GM19351 (cell line): ENCODE results near the gene TMED6.
A peak's percentile ranks its signal among the peaks of the same experiment; 100 is the strongest.

ENCODE experiments used
- ATAC-seq: cut with Tn5 transposase; IDR thresholded peaks from one replicate; pipeline ENCODE4 v1.9.1; 2021; ENCODE audit warnings: mild to moderate bottlenecking, moderate library complexity; ENCODE audit not compliant: unreplicated experiment

The TMED6 gene

GRCh38 chr16:69324585-69325253 is 26.9 kb downstream of the TMED6 start:
- ATAC-seq: no peak

DNA sequence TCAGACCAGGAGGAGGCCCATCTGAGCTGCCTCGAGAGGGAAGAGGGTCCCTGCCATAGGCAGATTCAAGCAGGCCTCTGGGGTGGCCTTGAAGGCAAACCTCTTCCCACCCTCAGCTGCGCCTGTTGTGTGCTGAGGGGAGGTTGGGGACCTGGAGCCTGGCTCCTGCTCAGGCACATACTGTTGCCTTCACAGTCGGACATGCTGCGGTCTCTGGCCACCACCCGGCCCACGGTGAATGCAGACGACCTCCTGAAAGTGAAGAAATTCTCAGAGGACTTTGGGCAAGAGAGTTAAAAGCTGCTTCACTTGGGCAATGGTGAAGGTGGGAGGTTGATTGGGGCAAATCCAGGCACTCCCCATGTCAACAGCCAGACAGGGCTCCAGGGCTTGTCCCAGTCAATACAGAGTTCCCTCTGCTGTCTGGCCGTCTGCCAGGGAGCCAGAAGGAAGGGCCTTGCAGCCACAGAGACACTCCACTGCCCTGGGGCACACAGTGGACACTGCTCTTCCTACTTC is 27.5 kb downstream of the TMED6 start:
- ATAC-seq: no peak

DNA sequence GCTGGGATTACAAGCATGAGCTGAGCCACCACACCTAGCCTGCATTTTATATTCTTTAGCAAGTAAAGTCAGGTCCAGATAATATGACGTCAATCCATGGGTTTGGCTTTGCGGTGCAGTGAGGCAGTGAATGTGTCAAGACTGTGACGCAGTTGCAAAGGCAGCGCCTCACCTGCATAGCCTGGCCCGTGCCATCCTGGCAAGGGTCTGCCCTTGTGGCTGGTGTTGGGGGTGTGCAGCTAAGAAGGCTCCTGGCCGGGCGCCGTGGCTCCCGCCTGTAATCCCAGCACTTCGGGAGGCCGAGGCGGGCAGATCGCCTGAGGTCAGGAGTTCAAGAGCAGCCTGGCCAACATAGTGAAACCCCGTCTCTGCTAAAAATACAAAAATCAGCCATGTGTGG is 28.2 kb downstream of the TMED6 start:
- no peak for ATAC-seq

GRCh38 chr16:69322343-69322742 is 29.2 kb downstream of the TMED6 start:
- ATAC-seq: no peak

DNA sequence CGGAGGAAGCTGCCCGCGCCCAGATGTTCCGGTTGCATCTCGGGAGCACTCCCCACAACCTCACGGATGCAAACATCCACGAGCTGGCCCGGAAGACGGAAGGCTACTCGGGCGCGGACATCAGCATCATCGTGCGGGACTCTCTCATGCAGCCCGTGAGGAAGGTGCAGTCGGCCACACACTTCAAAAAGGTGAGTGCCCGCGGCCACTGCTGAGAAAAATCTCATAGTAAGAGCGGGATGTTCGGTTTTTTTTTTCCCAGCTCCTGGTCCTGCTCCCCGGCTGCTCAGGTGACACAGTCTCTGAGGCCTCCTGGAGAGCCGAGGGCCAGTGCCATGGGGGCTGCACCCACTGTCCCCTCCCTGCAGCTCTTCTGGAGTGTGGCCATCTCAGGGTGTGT is 30.5 kb downstream of the TMED6 start:
- no peak for ATAC-seq

DNA sequence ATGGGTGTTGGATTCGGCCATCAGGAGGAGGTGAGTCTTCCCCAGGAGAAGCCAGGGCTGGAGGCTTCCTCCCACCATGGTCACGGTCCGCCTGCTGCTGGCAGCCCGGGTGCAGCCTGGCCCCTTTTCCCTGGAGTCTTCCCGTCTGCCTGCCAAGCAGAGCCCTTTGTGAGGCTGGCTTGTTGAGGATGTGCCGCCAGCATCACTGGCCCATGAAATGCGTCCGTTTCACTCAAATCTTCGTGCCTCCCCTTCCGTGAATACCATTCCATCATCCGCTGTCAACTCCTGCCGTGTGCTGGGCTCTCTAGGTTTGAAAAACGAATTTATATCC is 30.9 kb downstream of the TMED6 start:
- no peak for ATAC-seq

- ATAC-seq: no peak
Observed at GRCh38 chr16:69319826-69320739, 31.5 kb downstream of the TMED6 start.

DNA sequence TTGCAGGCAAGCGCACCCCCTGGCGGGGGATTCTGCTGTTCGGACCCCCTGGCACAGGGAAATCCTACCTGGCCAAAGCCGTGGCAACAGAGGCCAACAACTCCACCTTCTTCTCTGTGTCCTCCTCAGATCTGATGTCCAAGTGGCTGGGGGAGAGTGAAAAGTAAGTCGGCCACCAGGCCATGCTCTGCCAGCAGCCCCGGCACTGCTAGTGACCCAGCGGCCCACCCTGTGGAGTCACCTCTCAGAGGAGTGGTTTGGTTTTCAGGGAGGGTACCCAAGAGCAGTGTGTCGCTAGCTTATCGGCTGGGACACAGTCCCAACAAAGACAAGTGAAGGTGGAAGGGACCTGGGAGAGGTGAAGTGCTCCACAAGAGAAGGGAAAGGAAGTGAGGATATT is 32.2 kb downstream of the TMED6 start:
- no peak for ATAC-seq

DNA sequence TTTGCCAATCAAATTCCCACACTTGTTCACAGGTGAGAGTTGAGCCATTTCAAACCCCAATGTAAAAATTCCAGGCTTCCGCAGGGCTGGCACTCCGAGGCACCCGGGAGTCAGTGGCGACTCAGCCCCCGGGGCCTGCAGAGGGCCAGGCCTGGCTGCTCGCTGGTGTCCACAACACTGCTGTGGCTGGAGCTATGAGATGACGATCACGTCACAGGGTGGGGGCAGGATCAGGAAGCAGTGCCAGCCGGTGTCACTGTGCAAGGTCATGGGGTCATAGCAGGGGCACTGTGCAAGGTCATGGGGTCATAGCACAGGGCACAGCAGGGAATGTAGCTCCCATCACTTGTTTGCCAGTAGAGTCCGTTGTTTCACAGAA is 32.7 kb downstream of the TMED6 start:
- no peak for ATAC-seq

DNA sequence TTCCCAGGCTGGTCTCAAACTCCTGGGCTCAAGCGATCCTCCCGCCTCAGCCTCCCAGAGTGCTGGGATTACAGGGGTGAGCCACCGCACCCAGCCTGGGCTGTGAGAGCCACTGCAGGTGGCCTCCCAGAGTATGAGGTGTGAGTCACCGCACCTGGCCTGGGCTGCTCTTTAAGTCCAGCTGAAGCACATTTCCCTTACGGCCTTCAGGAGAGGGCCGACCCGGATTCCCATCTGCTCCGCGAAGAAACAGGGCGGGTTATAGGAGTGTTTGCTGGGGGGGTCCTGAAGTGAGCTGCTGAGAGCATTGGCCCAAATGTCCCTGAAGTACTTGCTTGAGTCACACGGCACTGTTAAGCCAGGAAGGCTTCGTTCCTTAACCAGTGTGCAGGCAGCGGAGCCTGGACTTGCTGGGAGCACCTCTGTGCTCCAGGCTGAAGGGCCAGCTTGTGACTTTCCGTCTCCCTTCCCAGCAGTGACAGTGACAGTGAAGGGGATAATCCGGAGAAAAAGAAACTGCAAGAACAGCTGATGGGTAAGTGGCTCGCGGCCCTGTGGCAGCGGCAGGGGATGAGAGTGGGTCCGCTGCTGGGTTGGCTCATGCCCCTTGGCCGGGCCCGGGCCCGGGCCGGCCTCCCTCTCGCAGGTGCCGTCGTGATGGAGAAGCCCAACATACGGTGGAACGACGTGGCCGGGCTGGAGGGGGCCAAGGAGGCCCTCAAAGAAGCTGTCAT is 33.2 kb downstream of the TMED6 start:
- ATAC-seq: no peak

DNA sequence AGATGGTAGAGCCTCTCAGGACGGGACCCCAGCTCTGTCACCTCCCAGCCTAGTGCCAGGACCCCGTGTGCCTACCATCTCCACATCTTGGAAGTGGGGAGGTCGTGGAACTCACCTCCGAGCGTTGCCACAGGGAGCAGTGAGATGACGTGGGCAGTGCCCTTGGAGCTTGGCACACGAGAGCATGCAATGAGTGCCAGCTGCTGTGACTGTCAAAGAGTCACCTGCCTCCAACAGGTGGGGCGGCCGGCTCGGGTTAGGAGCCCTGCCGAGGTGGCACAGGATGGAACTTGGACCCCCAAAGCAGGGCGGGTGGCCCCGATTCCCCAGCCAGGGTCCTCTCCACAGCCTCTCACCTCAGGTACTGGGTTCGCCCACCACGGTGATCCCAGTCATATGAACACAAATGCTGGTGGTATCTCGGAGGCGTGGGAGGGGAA is 35.0 kb downstream of the TMED6 start:
- no peak for ATAC-seq

- no peak for ATAC-seq
Observed at GRCh38 chr16:69315486-69316311, 35.9 kb downstream of the TMED6 start.

DNA sequence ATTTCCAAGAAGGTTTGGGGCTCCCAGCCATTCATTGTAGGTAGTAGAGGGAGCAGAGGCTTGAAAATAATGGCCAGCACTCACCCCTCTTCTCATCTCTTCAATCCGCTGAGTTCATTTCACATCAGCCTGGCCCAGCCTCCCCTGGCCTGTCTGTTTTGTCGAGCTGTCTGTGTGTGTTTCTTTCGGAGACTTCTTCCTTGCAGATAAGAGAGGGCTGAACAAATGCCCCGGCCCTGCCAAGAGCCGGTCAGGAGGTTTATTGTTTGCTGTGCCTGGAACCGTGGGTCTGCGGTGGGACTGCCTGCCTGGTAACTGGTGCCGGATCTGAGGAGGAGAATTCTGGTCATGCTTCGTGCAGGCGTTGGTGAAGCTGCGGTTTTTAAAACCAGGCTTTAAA is 37.1 kb downstream of the TMED6 start:
- no peak for ATAC-seq

DNA sequence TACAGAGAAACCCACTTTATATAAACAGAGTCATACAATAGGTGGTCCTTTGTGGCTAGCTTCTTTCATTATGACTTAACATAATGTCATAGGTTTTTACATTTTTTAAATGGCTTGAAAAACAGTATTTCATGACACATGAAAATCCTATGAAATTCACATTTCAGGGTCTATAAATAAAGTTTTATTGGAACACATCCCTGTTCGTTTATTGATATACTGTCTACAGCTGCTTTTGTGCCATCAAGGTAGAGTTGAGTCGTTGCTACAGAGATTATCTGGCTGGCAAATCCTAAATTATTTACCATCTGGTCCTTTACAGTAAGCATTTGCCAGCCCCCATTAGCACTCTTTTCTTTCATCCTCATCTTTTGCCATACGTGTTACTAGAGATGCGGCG is 38.1 kb downstream of the TMED6 start:
- ATAC-seq: no peak

- ATAC-seq: peak; percentile 44
Observed at GRCh38 chr16:69311533-69312387, 39.8 kb downstream of the TMED6 start.

GRCh38 chr16:69310653-69311532 is 40.7 kb downstream of the TMED6 start, which contains the start of gene VPS4A:
Gene VPS4A, plus strand, starts transcription at chr16:69311350. Its CDS starts 162 bp downstream, at chr16:69311512.
- ATAC-seq: peak; percentile 93

DNA sequence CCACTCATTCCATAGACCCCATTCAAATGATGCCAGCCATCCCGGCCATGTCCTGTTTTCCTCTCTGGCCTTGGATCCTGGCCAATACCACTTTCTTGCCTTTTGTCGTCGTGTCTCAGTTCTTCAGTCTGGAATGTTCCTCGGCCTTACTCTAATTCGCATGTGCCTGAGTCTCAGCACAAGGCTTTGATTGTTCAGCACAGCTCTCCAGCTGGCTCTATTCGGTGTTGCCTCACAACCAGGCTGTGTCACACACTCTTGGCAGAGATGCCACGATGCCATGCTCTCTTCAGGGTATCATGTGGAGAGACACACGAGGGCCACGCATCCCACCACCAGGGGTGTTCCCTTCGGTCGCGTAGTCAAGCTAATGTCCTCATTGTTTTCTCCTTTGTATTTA is 42.3 kb downstream of the TMED6 start:
- no peak for ATAC-seq

GRCh38 chr16:69307856-69308255 is 43.7 kb downstream of the TMED6 start:
- no peak for ATAC-seq

DNA sequence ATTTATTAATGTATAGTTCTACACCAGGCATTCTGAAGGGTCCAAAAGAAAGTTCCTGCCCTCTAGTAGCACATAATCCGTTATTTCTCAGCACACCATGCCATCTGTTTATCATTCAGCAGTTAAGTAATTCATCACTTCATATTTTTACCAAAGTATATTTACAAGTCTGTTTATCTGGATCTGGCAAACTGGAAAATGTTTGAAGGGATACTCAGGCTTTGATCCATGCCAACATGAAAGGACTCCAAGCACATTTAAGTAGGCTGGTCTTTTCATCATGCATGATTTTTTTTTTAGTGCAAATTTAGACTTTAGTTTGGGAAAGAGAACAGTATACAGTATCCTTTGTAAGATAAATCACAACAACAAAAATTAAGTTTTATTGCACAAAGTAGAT is 44.5 kb downstream of the TMED6 start:
- no peak for ATAC-seq
